Brain microvascular endothelial cell (primary cell): ENCODE measurements around the gene ERC2.

Experiments used
- DNase-seq: peaks from one replicate; pipeline ENCODE4 v3.0.0-alpha.2; 2020
- H3K27ac ChIP-seq: fragments of 250-450 bp; sonication (Bioruptor Pico); 2 replicates; pipeline ENCODE4 v1.5.1; 2020; ENCODE audit warnings: mild to moderate bottlenecking, moderate library complexity
- H3K27me3 ChIP-seq: fragments of 250-450 bp; sonication (Bioruptor Pico); replicated peaks from 2 replicates; pipeline ENCODE4 v1.5.1; 2020; ENCODE audit warnings: mild to moderate bottlenecking
- H3K36me3 ChIP-seq: fragments of 250-450 bp; sonication (Bioruptor Pico); replicated peaks from 2 replicates; pipeline ENCODE4 v1.5.1; 2020; ENCODE audit warnings: mild to moderate bottlenecking
- H3K4me3 ChIP-seq: 2 replicates; pipeline ENCODE4 v1.5.1; 2011; ENCODE audit warnings: low read depth, mild to moderate bottlenecking, control low read depth, low read length, moderate library complexity
- CTCF ChIP-seq: IDR thresholded peaks from 2 replicates; pipeline ENCODE4 v1.5.1; 2011; ENCODE audit warnings: low read depth, mild to moderate bottlenecking, moderate library complexity, low read length, control low read depth, inconsistent platforms; ENCODE audit errors: missing control alignments
- in situ Hi-C: cut with HindIII; loops from 2 replicates; pipeline ENCODE4 v1.10.0; 2017; ENCODE audit warnings: low sequenced_read_pairs, low pct_ligation_motif_present

The ERC2 gene

GRCh38 chr3:56467801-56468183 is 475 bp downstream of the ERC2 start:
- DNase-seq: no peak
- no peak for TF ChIP-seq CTCF
- peak overlapping the region; percentile 55 for H3K4me3 ChIP-seq
- H3K36me3 ChIP-seq: no peaks in the 10 kb centered on the region
- in situ Hi-C loops: no loop called here
- H3K27ac ChIP-seq: no peak overlapping the region
- H3K27me3 ChIP-seq: no peaks in the 10 kb centered on the region

DNA sequence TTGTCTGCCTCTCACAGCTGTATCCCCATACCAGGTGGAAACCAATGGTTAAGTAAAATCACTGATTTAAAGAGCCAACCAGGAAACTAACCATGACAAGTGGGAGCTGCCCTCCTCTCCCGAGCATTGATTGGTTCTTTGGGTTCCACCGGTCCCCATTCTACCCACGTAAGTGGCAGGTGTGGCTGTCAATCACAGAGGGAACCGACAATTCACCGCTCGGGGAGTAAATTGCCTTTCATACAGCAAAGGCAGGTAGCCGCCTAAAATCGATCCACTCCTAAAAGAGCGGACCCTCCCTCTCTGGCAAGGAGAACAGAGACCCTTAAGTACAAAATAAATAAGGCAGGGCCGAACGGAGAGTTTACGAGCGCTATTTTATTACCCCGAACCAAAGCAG is 1.2 kb downstream of the ERC2 start:
- no peak overlapping the region for H3K27ac ChIP-seq
- peak overlapping the region; percentile 55 for H3K4me3 ChIP-seq
- H3K27me3 ChIP-seq: no peaks in the 10 kb centered on the region
- no peaks in the 10 kb centered on the region for H3K36me3 ChIP-seq
- no peak for TF ChIP-seq CTCF
- DNase-seq: peak; percentile 70
- in situ Hi-C loops: no loop called here

GRCh38 chr3:56459719-56460118 is 8.5 kb downstream of the ERC2 start:
- no peaks in the 10 kb centered on the region for H3K36me3 ChIP-seq
- in situ Hi-C loops: no loop called here
- no peak overlapping the region for H3K27ac ChIP-seq
- TF ChIP-seq CTCF: no peak
- H3K27me3 ChIP-seq: no peaks in the 10 kb centered on the region
- H3K4me3 ChIP-seq: no peak overlapping the region
- DNase-seq: no peak

GRCh38 chr3:56459104-56459496 is 9.2 kb downstream of the ERC2 start:
- in situ Hi-C loops: no loop called here
- H3K27me3 ChIP-seq: no peaks in the 10 kb centered on the region
- H3K27ac ChIP-seq: no peak overlapping the region
- H3K4me3 ChIP-seq: no peak overlapping the region
- no peak for TF ChIP-seq CTCF
- no peaks in the 10 kb centered on the region for H3K36me3 ChIP-seq
- DNase-seq: no peak

- Histone ChIP-seq H3K27ac (no peak overlapping the region), H3K36me3 (no peaks in the 10 kb centered on the region), H3K27me3 (no peaks in the 10 kb centered on the region), H3K4me3 (no peak overlapping the region)
- no peak for DNase-seq
- in situ Hi-C loops: no loop called here
- TF ChIP-seq CTCF: no peak
Measured at GRCh38 chr3:56458496-56459103, 9.7 kb downstream of the ERC2 start.

DNA sequence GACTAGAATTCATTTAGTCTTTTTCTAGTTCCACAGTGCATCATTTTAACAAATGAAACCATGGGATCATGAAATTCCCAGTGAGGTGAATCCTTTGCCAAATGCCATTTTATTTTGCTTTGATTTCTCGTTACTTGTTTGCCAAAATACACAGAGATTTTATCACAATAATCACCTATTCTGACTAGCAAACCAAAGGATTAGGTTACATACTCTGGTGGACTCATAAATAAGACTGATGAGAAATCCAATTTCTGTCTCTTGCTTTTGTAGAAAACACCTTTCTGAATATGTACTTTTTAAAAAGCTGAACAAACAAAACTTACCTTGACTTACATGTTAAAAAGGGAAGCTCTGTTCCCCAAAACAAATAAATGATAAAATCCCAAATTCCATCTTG is 12.2 kb downstream of the ERC2 start:
- no peak overlapping the region for H3K27ac ChIP-seq
- TF ChIP-seq CTCF: no peak
- no peak overlapping the region for H3K4me3 ChIP-seq
- H3K27me3 ChIP-seq: no peaks in the 10 kb centered on the region
- DNase-seq: no peak
- in situ Hi-C loops: no loop called here
- no peaks in the 10 kb centered on the region for H3K36me3 ChIP-seq
